Measurements from ENCODE around the gene GABRB2. TPM values are rescaled to one million over a fixed set of nuclear protein-coding genes. Genes with fewer than 3 reads are reported as not detected.

Gene GABRB2
- total and polyA plus RNA-seq, 2 experiments from 2014 or later, result 0.11 to 0.94 TPM

GRCh38 chr5:161535762-161536161, 10.8 kb downstream of the GABRB2 start (continued):
- peak; percentile 44 to 48 for TF ChIP-seq CTCF (conservative IDR thresholded peaks at IDR 0.05; ENCODE audit: low read depth in 2 of 2)
- no peak for TF ChIP-seq NANOG (IDR thresholded peaks at IDR 0.05; ENCODE audit: borderline replicate concordance)
- TF ChIP-seq JUNB (IDR thresholded peaks at IDR 0.05; ENCODE audit: unreplicated experiment), result no peak
- TF ChIP-seq CREB1 (CRISPR knock-in tag; IDR thresholded peaks at IDR 0.05; ENCODE audit: low read depth), result no peak

DNA sequence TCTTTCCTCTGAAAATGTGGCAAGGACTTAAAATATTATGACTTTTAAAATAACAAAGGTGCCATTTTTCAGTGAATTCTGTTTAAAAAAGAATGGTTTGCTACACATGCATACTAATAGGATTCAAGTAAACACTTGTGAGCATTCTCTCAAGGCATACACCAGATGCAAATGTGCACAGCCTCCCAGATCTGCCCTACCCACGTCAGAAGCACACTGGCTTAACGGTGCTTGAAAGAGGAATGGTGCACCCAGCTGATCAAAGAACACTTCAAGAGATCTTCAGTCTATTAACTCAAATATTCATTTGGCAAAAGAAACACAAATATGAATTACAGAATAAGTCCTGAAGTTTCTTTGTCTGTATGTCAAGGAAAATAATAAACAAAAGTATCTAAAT, 15.8 kb downstream of the GABRB2 start:
- Histone ChIP-seq H3F3A (replicated peaks; ENCODE audit: low read depth) (no peaks in the 10 kb centered on the region), H3K4me3 (no peak overlapping the region), H3K36me3 (ENCODE audit: insufficient read depth) (no peaks in the 10 kb centered on the region), H3K79me2 (replicated peaks; ENCODE audit: insufficient read depth) (no peaks in the 10 kb centered on the region), H3K4me2 (no peak overlapping the region), H3K4me1 (ENCODE audit: insufficient read depth) (no peaks in the 10 kb centered on the region), H3K27me3 (ENCODE audit: insufficient read depth) (no peaks in the 10 kb centered on the region), H3K27ac (ENCODE audit: low read depth) (no peak overlapping the region), H2AFZ (no peak overlapping the region), H3K9me2 (ENCODE audit: insufficient read depth) (no peaks in the 10 kb centered on the region), H4K20me1 (replicated peaks; ENCODE audit: insufficient read depth) (no peaks in the 10 kb centered on the region)
- DNase-seq (ENCODE audit: low spot score) (no peak), ATAC-seq (no peak)
- H3K27me3 Mint-ChIP-seq (ENCODE audit: insufficient read depth, low read depth, poor library complexity), result no peaks in the 10 kb centered on the region
- H3K36me3 Mint-ChIP-seq (ENCODE audit: low read depth), result no peaks in the 10 kb centered on the region
- TF ChIP-seq EZH2 (IDR thresholded peaks at IDR 0.05; ENCODE audit: low read depth, unreplicated experiment) (no peak), CREB1 (CRISPR knock-in tag; IDR thresholded peaks at IDR 0.05; ENCODE audit: low read depth) (no peak), ZNF462 (CRISPR knock-in tag; IDR thresholded peaks at IDR 0.05) (no peak), ZNF114 (CRISPR knock-in tag; IDR thresholded peaks at IDR 0.05) (no peak), EZH2phosphoT487 (IDR thresholded peaks at IDR 0.05; ENCODE audit: unreplicated experiment) (no peak), JUNB (IDR thresholded peaks at IDR 0.05; ENCODE audit: unreplicated experiment) (no peak), NANOG (IDR thresholded peaks at IDR 0.05; ENCODE audit: borderline replicate concordance) (no peak), STAT1 (IDR thresholded peaks at IDR 0.05; ENCODE audit: unreplicated experiment) (no peak)
- H3K4me1 Mint-ChIP-seq, result no peaks in the 10 kb centered on the region; the same call in 2 of the 3 replicates
- H3K27ac Mint-ChIP-seq, result no peak overlapping the region
- H3K4me3 Mint-ChIP-seq, result no peak overlapping the region
- no peaks in the 10 kb centered on the region for H3K9me3 Mint-ChIP-seq

All from GM23338 (cell line).